ENCODE measurements around the gene RNH1.

Gene RNH1

DNA sequence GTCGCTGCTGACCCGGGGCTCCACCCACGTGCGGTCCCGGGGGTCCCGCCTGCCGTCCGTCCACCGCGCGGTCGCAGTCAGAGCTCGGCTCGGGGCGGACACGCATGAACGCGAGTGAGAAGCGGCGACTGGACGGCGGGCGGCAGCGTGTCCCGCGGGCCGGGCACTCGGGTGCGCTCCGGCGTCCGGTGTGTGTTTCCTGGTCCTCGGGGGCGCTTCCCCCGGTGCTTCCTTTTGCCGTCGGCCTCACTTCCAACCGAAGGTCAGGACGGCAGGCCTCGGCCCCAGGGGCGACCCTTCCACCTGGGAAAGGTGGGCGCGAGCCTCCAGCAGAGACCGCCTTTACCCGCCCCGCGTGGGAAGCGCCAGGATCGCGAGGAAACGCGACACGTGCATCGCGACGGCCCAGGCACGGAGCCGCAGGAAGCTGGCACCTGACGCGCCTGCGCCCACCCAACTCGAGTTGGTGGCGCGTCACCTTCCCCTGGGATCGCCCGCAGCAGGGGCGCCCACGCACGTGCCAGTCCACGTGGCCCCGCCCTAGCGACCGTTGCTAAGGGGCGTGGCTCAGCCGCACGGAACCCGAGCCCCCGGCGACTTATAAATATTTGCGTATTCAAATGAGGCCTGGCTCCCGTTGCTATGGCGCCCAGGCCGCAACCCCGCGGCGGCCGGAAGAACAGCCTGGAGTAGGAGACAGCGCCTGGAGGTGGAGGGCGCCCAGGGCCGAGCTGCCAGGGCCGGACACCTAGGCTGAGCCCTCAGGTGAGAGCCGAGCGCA lies 30.0 kb upstream of the RNH1 start, which contains the start of gene LRRC56:
LRRC56 (plus strand) TSS at position 687 of the 781 bp plus-strand sequence. CDS start 3,158 bp downstream, outside the sequence.
- peak; percentile 94 for DNase-seq

DNA sequence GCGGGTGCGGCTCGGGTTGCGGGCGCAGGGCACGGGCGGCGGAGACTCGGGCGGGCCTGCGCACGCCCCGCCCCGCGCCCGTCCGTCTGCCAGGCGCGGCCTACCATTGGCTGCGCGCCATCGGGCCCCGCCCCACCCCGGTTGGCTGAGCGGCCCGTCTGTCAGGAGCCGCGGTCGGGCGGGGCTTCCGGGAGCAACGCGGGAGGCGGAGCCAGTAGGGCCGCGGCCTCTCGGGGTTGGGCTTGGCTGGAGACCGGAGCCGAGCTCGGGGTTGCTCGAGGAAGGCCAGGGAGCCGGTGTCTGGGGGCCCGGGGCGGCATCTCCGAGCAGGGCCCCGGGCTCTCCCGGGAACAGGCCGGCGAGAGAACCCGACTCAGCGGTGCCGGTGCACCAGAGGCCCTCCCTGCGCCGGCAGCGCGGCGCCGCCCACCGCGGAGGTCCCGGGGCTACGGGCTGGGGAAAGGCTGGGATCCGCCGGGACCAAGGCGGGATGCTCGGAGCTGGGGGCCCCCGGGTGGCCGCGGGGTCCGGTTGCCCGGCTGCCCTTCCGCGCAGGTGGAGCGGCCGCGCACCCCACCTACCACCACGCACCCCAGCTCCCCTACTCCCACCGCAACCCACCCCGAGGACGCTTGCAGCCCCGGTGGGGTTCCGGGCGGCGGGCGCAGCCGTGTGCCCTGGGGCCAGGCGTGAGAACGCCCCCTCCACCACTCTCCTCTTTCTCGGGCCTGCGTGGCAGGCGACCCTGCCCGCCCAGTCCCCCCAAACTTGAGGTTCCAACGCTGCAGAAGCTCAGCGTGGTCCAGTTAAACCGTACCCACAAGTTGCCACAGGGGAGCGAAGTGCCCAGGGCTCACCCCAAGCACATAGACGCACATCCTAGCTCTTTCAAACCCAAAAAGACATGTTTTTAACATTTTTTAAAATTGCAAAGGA lies 28.7 kb upstream of the RNH1 start, which contains the start of gene HRAS:
HRAS (minus strand) TSS at position 58 of the 936 bp plus-strand sequence.
- peak; percentile 94 for DNase-seq

DNA sequence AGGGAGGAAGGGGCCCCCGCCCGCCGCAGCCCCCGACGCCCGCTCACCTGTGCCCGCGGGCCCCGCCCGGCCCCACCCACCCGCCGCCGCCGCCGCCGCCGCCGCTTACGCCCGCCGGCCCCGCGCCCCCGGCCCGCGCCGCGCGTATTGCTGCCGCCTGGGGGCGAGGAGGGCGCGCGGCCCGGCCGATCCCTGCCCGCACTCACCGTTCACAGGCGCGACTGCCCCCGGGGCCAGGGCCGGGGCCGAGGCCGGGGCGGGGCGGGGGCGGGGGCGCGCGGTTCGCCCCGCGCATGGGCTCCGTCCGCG lies 28.1 kb upstream of the RNH1 start:
- DNase-seq, result no peak

DNA sequence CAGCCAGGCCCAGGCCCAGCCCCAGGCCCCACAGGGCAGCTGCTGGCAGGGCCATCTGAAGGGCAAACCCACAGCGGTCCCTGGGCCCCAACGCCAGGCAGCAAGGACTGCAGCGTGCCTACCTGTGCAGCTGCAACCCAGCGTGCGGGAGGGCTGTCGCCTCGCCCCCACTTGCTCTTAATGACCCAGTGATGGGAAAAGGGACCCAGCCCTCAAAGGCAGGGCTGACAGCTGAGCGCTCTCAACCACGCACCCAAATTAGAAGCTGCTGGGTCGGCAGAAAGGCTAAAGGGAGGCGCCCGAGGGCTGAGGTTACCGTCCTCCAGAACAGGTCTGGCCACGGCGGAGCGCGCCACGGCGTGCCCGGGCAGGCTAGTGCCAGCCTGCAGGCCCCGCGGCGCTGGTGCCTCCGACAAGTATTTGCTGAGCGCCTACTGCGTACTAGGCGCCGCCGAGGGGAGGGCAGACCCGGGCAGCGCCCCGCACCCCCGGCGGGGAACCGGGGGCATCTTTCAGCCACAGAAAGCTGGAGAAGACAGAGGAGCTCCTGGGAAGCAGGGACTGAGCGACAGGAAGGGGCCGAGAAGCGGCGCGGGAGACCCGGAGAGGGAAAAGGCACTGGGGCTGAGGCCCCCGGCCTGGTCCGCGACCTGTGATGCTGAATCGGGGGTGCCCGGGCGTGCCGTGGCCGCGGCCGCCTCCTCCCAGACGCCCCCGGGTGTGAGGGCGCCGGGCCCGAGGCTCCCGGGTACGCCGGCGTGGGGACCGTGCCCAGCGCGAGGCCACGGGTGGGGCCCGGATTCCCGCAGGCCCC lies 27.6 kb upstream of the RNH1 start:
- DNase-seq, result peak; percentile 88

DNA sequence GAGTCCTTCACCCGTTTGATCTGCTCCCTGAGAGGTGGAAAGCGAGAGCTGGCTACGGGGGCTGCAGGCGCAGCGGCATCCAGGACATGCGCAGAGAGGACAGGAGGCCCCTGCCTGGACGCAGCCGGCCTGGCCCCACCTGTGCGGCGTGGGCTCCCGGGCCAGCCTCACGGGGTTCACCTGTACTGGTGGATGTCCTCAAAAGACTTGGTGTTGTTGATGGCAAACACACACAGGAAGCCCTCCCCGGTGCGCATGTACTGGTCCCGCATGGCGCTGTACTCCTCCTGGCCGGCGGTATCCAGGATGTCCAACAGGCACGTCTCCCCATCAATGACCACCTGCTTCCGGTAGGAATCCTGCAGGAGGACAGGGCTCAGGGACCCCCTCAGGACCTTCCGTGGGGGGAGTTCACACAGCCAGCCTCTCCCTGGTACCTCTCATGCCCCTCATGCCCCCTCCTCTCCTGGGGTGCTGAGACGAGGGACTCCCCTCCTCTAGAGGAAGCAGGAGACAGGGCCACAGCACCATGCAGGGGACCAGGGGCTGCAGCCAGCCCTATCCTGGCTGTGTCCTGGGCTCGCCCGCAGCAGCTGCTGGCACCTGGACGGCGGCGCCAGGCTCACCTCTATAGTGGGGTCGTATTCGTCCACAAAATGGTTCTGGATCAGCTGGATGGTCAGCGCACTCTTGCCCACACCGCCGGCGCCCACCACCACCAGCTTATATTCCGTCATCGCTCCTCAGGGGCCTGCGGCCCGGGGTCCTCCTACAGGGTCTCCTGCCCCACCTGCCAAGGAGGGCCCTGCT lies 26.7 kb upstream of the RNH1 start:
- no peak for DNase-seq

DNA sequence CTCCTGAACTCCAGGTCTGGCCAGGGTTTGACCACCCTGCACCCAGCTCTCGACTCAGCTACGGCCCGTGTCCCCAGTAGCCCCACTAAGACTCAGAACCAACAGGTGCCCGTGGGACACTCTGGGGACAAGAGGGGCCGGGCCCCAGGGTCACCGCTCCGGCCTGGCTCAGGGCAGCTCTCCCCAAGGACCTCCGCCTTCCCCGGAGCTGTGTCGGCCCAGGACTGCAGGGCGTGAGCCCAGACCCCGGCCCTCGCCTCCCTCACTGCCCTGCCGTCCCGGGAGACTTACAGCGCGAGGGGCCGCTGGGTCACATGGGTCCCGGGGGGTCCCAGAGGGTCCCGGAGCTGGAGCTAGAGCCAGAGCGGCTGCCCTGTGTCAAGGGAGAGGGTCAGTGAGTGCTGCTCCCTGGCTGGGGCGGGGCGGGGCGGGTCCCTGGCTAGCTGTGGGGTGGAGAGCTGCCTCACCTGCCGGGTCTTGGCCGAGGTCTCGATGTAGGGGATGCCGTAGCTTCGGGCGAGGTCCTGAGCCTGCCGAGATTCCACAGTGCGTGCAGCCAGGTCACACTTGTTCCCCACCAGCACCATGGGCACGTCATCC lies 26.0 kb upstream of the RNH1 start:
- no peak for DNase-seq

DNA sequence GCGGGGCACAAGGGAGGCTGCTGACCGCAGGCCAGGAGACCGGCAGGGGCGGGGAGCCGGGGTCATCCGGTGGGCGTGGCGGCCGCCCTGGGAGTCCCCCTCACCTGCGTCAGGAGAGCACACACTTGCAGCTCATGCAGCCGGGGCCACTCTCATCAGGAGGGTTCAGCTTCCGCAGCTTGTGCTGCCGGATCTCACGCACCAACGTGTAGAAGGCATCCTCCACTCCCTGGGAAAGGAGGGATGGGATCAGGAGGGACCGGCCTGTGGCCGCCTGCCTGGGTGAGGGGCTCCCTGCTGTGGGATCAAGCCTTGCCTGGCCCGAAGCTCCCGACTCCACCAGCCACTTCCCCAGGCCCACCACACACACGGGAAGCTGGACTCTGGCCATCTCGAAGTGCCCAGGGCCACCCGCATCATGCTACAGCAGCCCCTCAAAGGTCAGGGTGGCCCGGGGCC lies 25.5 kb upstream of the RNH1 start:
- no peak for DNase-seq

DNA sequence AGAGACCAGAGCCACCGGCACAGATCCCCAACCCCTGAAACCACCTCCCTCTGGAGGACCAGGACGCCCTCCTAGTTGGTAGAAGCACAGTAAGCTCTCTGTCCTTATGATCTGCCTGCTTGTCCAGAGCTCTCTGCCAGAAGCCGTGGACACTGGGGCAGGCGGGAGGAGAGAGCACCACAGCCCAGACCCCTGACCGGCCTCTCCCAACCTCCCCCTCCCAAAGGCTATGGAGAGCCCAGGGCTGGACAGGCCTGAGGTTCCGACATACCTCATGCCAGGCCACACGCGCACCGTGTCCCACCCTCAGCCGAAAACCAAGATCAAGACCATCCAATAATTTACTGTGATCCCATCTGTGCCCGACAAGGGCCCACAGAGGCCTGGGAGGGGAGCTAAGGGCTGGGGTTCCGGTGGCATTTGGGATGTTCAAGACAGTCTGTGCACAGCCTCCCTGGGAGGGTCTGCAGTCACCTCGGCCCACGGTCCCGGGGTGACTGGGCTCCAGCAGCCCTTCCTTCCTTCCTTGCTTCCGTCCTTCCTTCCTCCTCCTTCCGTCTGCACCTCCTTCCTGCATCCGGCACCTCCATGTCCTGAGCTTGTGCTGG lies 25.0 kb upstream of the RNH1 start:
- DNase-seq, result no peak

DNA sequence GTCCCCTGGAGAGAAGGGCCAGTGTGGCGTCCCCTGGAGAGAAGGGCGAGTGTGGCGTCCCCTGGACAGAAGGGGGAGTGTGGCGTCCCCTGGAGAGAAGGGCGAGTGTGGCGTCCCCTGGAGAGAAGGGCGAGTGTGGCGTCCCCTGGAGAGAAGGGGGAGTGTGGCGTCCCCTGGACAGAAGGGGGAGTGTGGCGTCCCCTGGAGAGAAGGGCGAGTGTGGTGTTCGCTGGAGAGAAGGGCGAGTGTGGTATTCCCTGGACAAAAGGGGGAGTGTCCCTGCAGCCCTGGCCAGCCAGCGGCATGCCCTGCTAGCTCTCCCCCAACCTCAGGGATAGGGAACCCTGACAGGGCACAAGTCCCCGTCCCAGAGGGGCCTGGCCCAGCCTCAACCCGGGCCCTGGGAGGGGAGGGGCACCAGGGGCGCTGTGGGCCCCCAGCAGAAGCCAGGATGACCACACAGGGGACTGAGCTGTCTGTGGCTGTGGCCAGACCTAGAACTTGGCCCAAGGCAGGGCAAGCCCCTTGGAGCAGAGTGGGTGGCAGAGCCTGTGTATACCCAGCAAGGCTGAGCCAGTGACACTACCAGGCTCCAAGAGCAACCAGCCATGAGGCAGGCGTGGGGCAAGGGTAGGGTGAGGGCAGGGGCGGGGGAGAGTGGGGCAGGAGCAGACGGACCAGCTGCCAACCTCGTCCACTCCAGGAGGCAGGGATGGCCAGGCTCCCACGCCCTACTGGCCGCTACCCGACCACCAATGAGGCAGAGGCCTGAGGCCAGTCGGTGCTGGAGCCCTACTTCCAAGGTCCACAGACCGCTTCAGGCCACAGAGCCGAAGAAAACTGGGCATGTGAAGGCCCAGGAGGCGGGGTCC lies 24.2 kb upstream of the RNH1 start:
- no peak for DNase-seq

DNA sequence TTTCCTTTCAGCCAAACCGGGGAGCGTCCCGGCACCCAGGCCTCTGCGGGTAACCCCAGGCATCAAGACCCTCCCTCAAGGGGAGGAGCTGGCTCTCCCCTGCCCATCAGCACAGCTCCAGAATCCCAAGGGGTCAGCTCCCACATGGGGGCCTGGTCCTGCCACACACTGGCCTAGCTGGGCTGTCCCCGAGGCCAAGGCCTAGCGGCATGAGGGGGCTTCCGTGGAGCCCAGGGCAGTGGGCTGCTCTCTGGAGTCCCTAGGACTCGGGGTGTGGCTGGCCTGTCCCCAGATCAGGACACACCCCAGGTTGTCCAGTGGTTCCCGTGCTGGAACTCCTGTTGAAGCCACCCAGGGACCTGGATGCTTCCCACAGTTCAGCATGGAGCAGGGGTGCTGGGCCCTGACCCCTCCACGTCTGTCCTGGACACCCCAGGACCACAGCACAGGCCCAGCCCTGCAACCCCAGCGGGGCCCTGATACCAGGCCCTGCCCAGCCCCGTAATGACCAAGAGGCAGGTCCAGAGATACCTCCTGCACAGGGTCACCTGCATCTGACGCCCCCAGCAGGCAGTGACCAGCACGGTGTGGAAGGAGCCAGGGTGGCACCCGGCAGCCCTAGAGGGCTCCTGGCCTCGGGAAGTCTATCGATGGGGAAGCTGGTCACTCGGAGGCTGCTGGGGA lies 22.8 kb upstream of the RNH1 start:
- no peak for DNase-seq

DNA sequence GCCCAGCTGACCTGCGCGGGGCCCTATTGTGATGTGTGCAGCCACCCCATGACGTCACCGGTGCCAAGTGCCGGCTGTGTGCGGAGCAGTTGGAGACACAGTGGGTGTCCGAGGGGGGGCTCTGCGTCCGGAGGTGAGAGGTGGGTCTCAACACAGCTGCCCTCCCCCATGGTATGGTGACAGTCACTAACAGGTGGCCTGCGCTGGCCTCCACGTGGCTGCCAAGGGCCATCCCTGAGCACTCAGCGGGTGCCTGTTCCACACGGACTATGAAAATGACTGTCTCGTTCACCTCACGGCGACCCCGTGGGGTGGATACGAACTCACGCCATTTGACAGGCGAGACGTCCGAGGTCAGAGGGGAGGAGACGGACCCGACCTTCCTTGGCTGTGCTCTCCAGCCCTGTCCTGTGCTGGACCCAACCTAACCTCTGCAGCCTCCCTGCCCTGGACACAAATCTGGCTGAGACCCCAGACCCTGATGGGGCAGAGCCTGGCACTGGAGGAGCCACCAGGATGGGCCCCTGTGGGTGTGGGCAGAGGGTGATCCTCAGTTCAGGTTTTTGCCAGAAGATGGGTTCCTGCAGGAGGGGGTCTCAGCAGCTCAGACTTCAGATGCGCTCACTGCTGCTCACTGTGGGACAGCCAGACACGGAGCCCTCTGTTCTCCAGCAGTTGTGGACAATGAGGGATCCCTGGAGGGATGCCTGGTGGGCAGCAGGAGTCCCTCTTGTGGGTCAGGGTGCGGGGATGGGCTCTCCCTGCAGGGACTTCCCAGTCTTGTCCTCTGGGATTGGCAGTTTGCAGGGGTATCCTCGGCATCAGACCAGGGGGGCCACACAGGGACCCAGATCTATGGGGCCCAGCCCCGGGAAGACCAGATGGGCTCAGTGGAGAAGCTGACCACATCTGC lies 22.0 kb upstream of the RNH1 start:
- DNase-seq, result no peak

DNA sequence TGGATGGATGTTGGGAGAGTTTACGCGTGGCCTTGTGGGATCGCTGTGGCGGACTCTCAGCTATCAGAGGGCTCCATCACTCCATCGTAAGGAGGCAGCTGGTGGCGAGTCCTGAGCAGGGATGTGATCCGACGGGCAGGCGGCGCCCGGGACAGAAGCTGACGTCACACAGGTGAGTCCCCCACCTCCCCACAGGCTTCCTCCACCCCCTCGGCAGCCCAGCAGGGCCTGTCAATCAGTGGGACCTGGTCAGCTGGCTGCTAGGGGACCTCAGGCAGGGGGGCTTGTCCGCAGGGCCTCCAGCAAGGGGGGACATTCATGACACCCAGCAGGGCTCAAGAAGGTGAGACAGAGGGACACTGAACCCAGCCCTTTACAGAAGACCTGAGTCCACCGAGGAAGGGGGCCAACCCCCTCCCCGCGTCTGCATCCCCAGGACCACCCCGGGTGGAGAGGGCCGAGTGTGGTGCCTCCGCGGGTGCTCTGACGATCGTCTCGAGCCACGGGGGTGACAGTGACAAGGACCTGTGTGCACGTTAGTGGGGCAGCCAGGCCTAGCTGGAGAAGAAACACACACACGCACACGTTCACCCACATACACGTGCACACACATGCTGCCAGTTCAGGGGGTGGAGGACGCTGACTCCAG lies 21.2 kb upstream of the RNH1 start:
- DNase-seq, result no peak

DNA sequence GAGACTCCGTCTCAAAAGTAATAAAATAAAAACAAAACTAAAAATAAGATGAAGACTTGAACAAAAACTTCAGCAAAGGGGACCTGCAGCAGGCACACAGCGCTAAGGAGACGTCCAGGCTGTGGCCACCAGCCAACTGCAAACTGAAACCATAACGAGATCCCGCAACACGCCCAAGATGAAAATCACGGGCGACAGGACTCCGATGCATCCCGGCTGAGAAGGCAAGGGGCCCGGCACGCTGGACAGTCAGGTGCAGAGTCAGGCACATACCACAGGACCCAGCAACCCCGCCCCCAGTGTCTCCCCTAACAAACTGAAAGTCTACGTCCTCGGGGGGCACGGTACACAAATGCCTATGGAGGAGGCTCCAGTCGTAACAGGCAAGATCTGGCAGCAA lies 19.1 kb upstream of the RNH1 start:
- DNase-seq, result no peak

DNA sequence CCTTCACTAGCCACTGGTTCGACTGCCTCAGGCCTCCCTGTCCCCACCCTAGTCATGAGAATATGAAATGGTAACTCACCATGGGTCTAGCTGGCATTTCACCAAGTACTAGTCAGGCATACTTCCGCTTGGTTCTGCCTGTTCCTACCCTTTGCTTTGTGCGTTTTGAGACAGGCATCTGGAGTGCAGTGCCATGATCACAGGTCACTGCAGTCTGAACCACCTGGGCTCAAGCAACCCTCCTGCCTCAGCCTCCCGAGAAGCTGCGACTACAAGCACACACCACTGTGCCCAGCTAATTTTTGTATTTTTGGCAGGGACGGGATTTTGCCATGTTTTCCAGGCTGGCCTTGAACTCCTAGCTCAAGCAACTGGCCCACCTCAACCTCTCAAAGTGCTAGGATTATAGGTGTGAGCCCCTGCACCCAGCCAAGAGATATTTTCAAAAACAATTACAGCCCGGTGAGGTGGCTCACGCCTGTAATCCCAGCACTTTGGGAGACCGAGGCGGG lies 14.2 kb upstream of the RNH1 start:
- no peak for DNase-seq

DNA sequence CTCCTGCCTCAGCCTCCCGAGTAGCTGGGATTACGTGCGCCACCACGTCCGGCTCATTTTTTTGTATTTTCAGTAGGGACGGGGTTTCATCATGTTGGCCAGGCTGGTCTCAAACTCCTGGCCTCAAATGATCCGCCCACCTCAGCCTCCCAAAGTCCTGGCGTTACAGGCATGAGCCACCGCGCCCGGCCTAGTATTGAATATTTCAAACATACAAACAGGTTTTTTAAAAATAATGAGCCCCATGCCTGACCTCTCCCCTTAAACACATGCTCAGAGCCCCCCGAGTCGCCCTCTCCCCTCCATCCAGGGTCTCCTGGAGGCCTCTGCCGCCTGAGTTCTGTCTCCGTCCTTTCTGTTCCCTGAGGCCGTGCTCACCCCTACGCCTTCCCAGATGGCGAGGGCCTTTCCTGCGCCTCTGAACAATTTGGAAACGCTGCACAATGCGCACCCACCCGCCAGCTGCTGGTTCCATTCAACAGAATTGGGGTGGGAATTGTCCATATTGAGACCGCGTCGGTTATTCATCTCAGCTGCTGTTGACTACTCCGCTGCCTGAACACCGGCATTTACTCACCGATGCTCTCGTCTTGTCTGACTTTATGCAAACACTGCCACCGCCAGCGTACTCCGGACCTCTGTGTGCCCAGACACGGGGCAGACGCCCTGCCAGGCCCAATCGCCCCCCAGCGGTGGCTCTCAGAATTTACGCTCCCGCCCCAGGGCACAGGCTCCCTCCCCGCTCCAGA lies 13.6 kb upstream of the RNH1 start:
- DNase-seq, result no peak

DNA sequence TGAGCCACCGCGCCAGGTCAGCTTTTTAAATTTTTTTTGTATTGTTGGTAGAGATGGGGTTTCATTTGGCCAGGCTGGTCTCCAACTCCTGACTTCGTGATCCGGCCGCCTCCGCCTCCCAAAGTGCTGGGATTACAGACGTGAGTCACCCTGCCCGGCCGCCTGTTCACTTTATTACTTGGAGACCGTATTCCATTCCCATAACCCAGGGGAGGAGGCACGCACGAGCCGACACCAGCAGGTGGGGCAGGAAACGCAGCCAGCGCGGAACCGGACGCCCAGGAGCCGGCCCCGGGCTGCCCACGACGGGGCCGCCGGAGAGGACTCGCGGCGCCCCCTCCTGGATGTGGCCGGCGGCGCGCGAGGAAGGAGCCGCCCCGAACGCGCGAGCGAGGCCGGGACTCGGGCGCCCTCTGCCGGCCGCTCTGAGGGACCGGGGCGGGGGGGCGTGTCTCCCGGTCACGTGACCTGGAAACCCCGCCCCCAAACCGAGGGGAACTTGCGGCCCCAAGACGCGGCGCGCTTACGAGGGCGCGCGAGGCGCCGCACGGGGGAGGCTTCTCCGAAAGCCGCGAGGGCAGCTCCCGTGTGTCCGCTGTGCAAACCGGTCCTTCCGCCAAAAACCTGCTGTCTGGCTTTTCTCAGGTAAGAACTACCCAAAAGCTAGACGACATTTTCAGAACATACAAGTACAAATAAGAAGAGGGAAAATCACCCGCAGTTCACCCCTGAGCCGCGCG lies 11.6 kb upstream of the RNH1 start:
- no peak for DNase-seq
